ENCODE measurements around the gene CD48. TPM values are rescaled to one million over a fixed set of nuclear protein-coding genes. Genes with fewer than 3 reads are reported as not detected.
"Not testable (repeated sequence)": the region's sequence is repeated elsewhere in the genome, so short reads cannot be mapped to it uniquely, and the experiment has no call there.

CD48 gene
- total RNA-seq, 2 donors from 2014 or later = 434 to 816 TPM

- Mint-ChIP-seq H3K9me3 (no peaks in the 10 kb centered on the region), H3K27me3 (no peaks in the 10 kb centered on the region), H3K4me3 (no peak overlapping the region), H3K36me3 (no peaks in the 10 kb centered on the region), H3K4me1 (ENCODE audit: low read depth in 2 of 2) (peaks cover 53 to 56% of the 10 kb centered on the region in 2 donors), H3K27ac (peak overlapping the region in 1 of 2 donors; percentile 85)
- ATAC-seq (no peak), DNase-seq (ENCODE audit: low spot score) (no peak)
Measured at GRCh38 chr1:160717306-160717705, 5.7 kb upstream of the CD48 start.

DNA sequence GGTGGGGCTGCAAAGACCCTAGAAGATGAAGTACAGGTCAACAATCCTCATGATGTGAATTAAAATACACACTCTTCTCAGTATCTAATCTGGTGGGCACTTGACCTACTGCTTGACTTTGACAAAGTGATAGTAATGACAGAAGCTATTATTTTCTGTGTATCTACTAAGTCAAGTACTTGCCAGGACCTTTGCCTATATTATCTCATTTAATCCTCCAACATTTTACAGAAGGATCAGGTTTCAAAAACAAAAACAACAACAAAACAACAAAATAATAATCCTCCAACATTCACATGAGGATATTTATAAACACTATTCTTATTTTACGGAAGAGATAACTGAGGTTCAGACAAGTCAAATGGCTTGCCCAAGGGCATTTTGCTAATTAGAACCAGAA is 4.4 kb upstream of the CD48 start:
- Mint-ChIP-seq H3K27me3 (no peaks in the 10 kb centered on the region), H3K4me3 (no peak overlapping the region), H3K4me1 (ENCODE audit: low read depth in 2 of 2) (peaks cover 54 to 61% of the 10 kb centered on the region in 2 donors), H3K9me3 (no peaks in the 10 kb centered on the region), H3K36me3 (peaks cover 4% of the 10 kb centered on the region), H3K27ac (peak overlapping the region; percentile 5 to 7)
- DNase-seq (ENCODE audit: low spot score) = no peak
- ATAC-seq = no peak

- H3K9me3 Mint-ChIP-seq; DNase-seq (ENCODE audit: low spot score); H3K27me3 Mint-ChIP-seq; H3K36me3 Mint-ChIP-seq: not testable (repeated sequence)
- peak overlapping the region in 1 of 2 donors; percentile 32 for H3K27ac Mint-ChIP-seq
- peak overlapping the region; percentile 32 for H3K4me3 Mint-ChIP-seq
- H3K4me1 Mint-ChIP-seq (ENCODE audit: low read depth in 2 of 2) = peaks cover 42 to 49% of the 10 kb centered on the region in 2 donors
- peak in 1 of 2 donors; percentile 39 for ATAC-seq
Measured at GRCh38 chr1:160714034-160714648, 2.5 kb upstream of the CD48 start.

GRCh38 chr1:160713161-160713560 is 1.5 kb upstream of the CD48 start:
- Mint-ChIP-seq H3K27me3 (no peaks in the 10 kb centered on the region), H3K4me3 (no peak overlapping the region), H3K27ac (no peak overlapping the region), H3K36me3 (peaks cover 10% of the 10 kb centered on the region), H3K9me3 (no peaks in the 10 kb centered on the region), H3K4me1 (ENCODE audit: low read depth in 2 of 2) (peaks cover 35 to 44% of the 10 kb centered on the region in 2 donors)
- DNase-seq (ENCODE audit: low spot score) (no peak), ATAC-seq (no peak)

- DNase-seq (ENCODE audit: low spot score) (peak; percentile 78), ATAC-seq (peak; percentile 76 to 84)
- peaks cover 32 to 39% of the 10 kb centered on the region in 2 donors for H3K4me1 Mint-ChIP-seq (ENCODE audit: low read depth in 2 of 2)
- H3K27me3 Mint-ChIP-seq, H3K36me3 Mint-ChIP-seq, H3K4me3 Mint-ChIP-seq, H3K27ac Mint-ChIP-seq, H3K9me3 Mint-ChIP-seq: not testable (repeated sequence)
Measured at GRCh38 chr1:160712525-160713080, 981 bp upstream of the CD48 start.

DNA sequence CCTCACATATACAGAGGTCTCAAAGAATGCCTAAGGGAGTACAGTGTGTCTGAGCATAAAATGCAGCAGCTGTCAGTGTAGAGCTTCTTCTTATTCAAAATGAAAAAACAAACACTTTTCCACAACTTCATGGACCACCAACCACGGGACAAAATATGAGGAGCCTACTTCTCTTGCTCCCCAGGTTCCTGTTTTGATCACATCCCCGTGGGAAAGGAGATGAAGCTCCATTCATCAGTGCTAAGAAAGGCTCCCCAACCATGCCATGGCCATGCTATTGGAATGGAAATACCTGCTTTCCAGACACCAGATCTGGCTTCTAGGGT is 383 bp downstream of the CD48 start:
- no peaks in the 10 kb centered on the region for H3K9me3 Mint-ChIP-seq
- H3K36me3 Mint-ChIP-seq = peaks cover 10% of the 10 kb centered on the region
- no peak overlapping the region for H3K27ac Mint-ChIP-seq
- no peak overlapping the region for H3K4me3 Mint-ChIP-seq
- H3K4me1 Mint-ChIP-seq (ENCODE audit: low read depth in 2 of 2) = peaks cover 25% of the 10 kb centered on the region in 2 donors
- DNase-seq (ENCODE audit: low spot score) (no peak), ATAC-seq (no peak)
- H3K27me3 Mint-ChIP-seq = no peaks in the 10 kb centered on the region

DNA sequence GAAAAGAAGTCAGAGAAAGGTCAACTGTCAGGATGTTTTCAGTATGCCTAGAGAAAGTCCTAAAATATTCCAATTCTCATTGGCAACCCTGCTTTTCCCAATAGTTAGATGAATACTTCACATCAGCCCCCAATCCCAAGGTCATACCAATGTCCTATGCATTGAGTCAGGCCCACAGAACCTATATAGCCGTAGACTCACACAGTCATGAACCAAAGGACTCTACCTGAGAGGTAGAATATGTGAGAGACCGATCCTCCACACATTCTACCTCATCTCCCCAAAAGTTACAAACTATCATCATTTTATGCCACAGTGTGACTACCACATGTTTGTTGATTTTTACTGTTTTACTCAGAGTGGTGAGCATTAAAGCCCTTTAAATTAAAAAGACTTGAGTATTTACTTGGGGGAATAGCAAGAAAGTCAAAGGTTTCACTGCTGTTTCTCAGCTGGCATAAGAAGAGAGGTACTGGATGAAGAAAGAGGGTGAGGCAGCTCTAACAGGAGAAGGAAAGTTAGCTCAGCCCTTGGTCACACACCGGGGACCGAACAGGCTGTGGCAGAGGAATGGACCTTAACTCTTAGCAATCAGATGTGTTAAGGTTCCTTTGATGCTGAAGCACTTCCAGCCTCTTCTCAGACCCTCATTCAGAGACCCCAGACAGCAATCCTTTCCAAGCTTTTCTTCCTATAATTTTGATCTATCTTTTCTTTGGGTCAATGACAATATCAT is 937 bp downstream of the CD48 start:
- no peak for ATAC-seq
- no peak overlapping the region for H3K27ac Mint-ChIP-seq

DNA sequence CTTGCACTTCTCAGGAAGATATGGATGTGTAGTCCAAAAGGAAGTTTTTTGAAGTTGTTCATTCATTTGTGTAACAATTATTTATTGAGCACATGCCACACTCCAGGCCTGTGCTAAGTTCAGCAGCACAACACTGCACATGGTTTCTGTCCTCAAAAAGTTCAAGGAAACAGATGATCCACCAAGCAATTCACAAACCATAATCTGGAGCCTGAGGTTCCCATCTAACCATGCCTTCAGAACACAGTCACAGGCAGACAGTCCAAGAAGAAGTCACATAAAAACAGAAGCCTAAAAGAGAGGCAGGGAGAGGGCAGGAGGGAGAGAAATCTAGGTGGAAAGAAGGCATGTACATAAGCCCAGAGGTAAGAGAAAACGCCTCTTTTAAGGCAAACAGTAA is 1.9 kb downstream of the CD48 start:
- Mint-ChIP-seq H3K9me3 (no peaks in the 10 kb centered on the region), H3K27me3 (no peaks in the 10 kb centered on the region), H3K4me1 (ENCODE audit: low read depth in 2 of 2) (peaks cover 32 to 33% of the 10 kb centered on the region in 2 donors), H3K36me3 (peaks cover 21% of the 10 kb centered on the region), H3K27ac (no peak overlapping the region), H3K4me3 (no peak overlapping the region)
- DNase-seq (ENCODE audit: low spot score) = no peak
- ATAC-seq = no peak

More for the DNA sequence above, 937 bp downstream of the CD48 start:
- DNase-seq (ENCODE audit: low spot score) = peak; percentile 64
- H3K9me3 Mint-ChIP-seq = no peaks in the 10 kb centered on the region
- H3K27me3 Mint-ChIP-seq = no peaks in the 10 kb centered on the region
- H3K4me1 Mint-ChIP-seq (ENCODE audit: low read depth in 2 of 2) = peaks cover 23% of the 10 kb centered on the region in 2 donors
- H3K36me3 Mint-ChIP-seq = peaks cover 12% of the 10 kb centered on the region
- no peak overlapping the region for H3K4me3 Mint-ChIP-seq

DNA sequence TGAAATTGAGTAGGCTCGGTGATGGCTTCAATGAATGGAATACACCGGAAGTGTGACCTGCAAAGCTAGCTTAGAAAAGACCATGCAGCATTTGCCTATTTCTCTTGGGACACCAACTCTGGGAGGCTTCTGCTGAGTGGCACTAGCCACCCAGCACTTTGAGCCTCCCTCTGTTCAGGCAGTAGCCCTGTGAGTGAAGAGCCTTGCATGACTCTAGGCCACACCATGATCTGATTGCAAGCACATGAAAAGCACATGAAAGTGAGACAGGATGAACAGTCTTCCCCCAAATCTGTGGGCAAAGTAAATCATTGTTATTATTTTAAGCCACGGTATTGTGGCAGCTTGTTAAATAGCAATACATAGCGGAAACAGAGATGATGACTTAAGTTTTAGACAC is 2.8 kb downstream of the CD48 start:
- peak; percentile 29 to 54 for ATAC-seq
- Mint-ChIP-seq H3K9me3 (no peaks in the 10 kb centered on the region), H3K27me3 (no peaks in the 10 kb centered on the region), H3K36me3 (peaks cover 25% of the 10 kb centered on the region), H3K27ac (no peak overlapping the region), H3K4me1 (ENCODE audit: low read depth in 2 of 2) (peaks cover 34 to 42% of the 10 kb centered on the region in 2 donors), H3K4me3 (no peak overlapping the region)
- no peak for DNase-seq (ENCODE audit: low spot score)

DNA sequence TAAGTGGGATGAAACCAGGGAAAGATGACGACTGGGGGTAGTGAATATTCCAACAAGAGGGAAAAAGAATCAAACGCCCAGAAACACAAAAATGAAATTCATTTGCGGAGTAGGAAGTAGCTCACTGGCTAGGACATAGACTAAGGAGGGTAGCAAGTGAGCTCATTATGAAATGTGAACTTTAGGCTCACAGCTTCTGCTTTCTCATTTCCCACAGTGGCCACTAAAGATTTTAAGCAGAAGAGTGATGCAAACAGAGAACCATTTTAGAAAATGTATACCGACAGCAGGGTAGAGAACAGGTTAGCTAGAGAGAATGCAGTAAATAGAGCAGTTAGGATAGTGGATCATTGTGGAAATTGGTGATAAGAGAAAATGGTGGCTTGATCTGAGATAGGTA is 3.5 kb downstream of the CD48 start:
- H3K27ac Mint-ChIP-seq = no peak overlapping the region
- H3K27me3 Mint-ChIP-seq = no peaks in the 10 kb centered on the region
- H3K4me1 Mint-ChIP-seq (ENCODE audit: low read depth in 2 of 2) = peaks cover 39 to 45% of the 10 kb centered on the region in 2 donors
- H3K36me3 Mint-ChIP-seq = peaks cover 32% of the 10 kb centered on the region
- DNase-seq (ENCODE audit: low spot score) = no peak
- ATAC-seq = peak in 1 of 2 donors; percentile 52
- no peaks in the 10 kb centered on the region for H3K9me3 Mint-ChIP-seq
- H3K4me3 Mint-ChIP-seq = no peak overlapping the region

GRCh38 chr1:160707236-160708064 is 4.2 kb downstream of the CD48 start:
- no peaks in the 10 kb centered on the region for H3K27me3 Mint-ChIP-seq
- no peak overlapping the region for H3K4me3 Mint-ChIP-seq
- H3K27ac Mint-ChIP-seq = no peak overlapping the region
- peaks cover 39 to 45% of the 10 kb centered on the region in 2 donors for H3K4me1 Mint-ChIP-seq (ENCODE audit: low read depth in 2 of 2)
- no peaks in the 10 kb centered on the region for H3K9me3 Mint-ChIP-seq
- DNase-seq (ENCODE audit: low spot score) (peak; percentile 66), ATAC-seq (peak; percentile 54 to 65)
- H3K36me3 Mint-ChIP-seq = peaks cover 39% of the 10 kb centered on the region

DNA sequence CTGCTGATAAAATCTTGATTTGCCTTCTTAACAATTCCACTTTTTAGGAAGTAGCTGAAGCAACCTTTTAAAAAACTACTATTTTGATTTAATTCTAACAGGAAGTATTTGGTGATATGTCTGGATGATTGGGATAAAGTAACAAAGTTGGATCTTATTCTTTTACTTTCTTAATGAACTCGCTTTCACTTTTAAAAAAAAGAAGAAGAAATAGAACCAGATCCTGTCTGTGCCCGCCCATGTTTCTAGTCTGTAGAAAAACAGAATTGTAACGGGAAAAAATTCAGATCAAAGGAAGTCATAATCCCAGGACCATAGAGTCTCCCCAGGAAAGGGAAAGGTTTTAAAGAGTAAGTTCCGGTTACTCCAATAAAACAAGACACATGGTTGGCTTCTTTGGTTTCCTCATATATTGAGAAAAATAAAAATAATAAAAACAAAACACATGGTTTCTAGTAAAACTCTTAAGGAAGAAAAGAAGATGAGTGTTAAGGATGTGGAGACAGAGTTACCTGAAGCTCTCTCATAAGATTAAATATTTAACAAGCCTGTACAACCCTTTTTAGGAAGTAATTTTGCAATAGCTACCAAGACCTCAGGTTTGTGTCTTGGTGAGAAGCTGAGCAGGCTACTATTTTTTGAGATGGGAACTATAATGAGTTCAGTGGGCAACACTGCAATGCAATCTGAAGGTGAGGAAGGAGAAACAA is 4.9 kb downstream of the CD48 start:
- no peak for ATAC-seq
- Mint-ChIP-seq H3K27ac (no peak overlapping the region), H3K4me3 (no peak overlapping the region), H3K27me3 (no peaks in the 10 kb centered on the region), H3K4me1 (ENCODE audit: low read depth in 2 of 2) (peaks cover 41 to 45% of the 10 kb centered on the region in 2 donors), H3K36me3 (peaks cover 46% of the 10 kb centered on the region), H3K9me3 (no peaks in the 10 kb centered on the region)
- no peak for DNase-seq (ENCODE audit: low spot score)

GRCh38 chr1:160705742-160706141 is 5.9 kb downstream of the CD48 start:
- Mint-ChIP-seq H3K27ac (no peak overlapping the region), H3K4me3 (no peak overlapping the region), H3K27me3 (no peaks in the 10 kb centered on the region), H3K9me3 (no peaks in the 10 kb centered on the region), H3K36me3 (peaks cover 43% of the 10 kb centered on the region), H3K4me1 (ENCODE audit: low read depth in 2 of 2) (peaks cover 47 to 50% of the 10 kb centered on the region in 2 donors)
- DNase-seq (ENCODE audit: low spot score) (no peak), ATAC-seq (peak; percentile 60 to 72)
